ENCODE measurements around the gene AASS.

GRCh38 chr7:122082160-122082559, 61.9 kb downstream of the AASS start:
- TF ChIP-seq USF2 (IDR thresholded peaks at IDR 0.05) (no peak), NPAS2 (CRISPR knock-in tag; IDR thresholded peaks at IDR 0.05; ENCODE audit: borderline replicate concordance) (no peak), MAFK (IDR thresholded peaks at IDR 0.05; ENCODE audit: partially characterized antibody) (no peak)

All from A549 (cell line).